ENCODE data around the gene TOM1L2. TPM values are rescaled to one million over a fixed set of nuclear protein-coding genes. Genes with fewer than 3 reads are reported as not detected.

Gene TOM1L2
- total and polyA plus RNA-seq, 8 donors = 20.3 to 28.2 (median 22.2) TPM

DNA sequence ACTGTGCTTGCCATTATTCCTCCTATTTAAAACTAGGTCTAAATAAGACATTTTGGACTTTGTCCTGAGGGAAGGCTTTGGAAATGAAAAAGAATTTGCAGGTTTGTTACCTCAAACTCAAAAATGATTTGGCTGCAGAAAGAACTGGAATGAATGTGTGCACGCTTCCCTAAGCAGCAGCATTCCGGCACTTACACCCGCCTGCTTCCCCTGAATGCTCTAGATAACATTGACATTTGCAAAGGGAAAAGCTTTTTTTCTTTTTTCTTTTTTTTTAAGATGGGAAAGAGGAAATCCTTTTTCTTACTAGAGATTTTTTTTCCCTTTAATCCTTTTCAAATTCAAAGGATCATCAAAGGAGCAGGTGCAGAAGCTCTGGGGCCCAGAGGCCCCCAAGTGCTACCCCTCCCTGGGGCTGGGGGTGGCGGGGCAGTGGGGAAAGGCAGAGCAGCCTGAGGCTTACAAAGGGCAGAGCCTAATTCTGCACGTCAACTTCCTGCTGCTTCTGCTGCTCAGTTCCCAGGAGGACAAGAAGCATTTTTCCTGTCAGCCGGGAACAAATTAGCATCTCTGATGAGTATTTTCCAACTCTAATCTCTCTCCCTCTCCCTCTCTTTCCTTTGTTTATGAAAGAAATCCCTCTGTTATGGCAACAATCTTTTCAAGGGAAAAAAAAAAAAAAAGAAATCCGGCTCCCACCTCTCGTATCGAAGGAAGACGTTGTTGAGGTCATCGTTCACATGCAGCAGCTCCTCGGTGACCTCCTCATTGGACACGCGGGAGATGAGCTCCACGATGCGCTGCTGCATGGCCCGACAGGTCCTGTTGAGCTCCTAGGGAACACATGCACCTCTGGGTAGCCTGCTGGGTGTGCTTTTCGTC lies 103.3 kb downstream of the TOM1L2 start:
- no peak for DNase-seq
- Histone ChIP-seq H3K27me3 (no peaks in the 10 kb centered on the region), H3K4me3 (no peak overlapping the region), H3K9me3 (no peaks in the 10 kb centered on the region), H3K4me1 (no peaks in the 10 kb centered on the region), H3K36me3 (peaks cover 0 to 4% (median 0%) of the 10 kb centered on the region in 3 donors), H3K27ac (no peak overlapping the region)
- FAIRE-seq = no peak
- WGBS, 2 donors = 73 to 85% methylated on average over 18 of the region's 18 CpGs
- intact Hi-C loops (cut with DNase I) = loop anchor here in 1 of 3 donors (10.0 kb wide), 1 partner anchor 194 kb away; no protein-coding TSS in a partner anchor
- ATAC-seq = no peak
- TF ChIP-seq, protein P1, sequence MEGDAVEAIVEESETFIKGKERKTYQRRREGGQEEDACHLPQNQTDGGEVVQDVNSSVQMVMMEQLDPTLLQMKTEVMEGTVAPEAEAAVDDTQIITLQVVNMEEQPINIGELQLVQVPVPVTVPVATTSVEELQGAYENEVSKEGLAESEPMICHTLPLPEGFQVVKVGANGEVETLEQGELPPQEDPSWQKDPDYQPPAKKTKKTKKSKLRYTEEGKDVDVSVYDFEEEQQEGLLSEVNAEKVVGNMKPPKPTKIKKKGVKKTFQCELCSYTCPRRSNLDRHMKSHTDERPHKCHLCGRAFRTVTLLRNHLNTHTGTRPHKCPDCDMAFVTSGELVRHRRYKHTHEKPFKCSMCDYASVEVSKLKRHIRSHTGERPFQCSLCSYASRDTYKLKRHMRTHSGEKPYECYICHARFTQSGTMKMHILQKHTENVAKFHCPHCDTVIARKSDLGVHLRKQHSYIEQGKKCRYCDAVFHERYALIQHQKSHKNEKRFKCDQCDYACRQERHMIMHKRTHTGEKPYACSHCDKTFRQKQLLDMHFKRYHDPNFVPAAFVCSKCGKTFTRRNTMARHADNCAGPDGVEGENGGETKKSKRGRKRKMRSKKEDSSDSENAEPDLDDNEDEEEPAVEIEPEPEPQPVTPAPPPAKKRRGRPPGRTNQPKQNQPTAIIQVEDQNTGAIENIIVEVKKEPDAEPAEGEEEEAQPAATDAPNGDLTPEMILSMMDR (IDR thresholded peaks at IDR 0.05) = no peak

DNA sequence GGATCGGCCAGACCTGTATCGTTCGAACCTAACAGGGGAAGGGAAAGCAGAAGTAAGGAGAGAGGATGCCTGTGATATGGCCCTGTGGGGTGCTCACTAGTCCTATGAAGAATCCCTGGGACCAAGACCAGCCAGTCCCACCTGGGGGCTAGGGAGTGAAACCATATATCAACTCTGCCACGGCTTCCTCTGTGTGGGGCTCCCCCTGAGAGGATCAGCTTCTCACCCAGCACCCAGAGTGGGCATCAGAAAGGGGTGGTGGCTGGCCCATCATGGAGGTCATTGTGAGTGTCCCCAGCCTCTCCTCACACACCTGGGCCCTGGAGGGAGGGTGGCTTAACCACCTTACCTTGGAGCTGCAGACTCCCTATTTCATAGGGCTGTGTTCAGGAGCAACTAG lies 105.3 kb downstream of the TOM1L2 start:
- 96% methylated on average over 4 of the region's 4 CpGs for WGBS, 2 donors
- H3K4me1 ChIP-seq = peaks cover 0 to 5% (median 0%) of the 10 kb centered on the region in 3 donors
- intact Hi-C loops (cut with DNase I) = loop anchor here in 1 of 3 donors (10.0 kb wide), 1 partner anchor 192 kb away; no protein-coding TSS in a partner anchor
- TF ChIP-seq, protein P1 (IDR thresholded peaks at IDR 0.05) = no peak
- ATAC-seq = no peak
- H3K36me3 ChIP-seq = peaks cover 0 to 4% (median 0%) of the 10 kb centered on the region in 3 donors
- H3K27me3 ChIP-seq = no peaks in the 10 kb centered on the region
- H3K4me3 ChIP-seq = no peak overlapping the region
- no peak overlapping the region for H3K27ac ChIP-seq
- DNase-seq = no peak
- no peaks in the 10 kb centered on the region for H3K9me3 ChIP-seq
- no peak for FAIRE-seq

DNA sequence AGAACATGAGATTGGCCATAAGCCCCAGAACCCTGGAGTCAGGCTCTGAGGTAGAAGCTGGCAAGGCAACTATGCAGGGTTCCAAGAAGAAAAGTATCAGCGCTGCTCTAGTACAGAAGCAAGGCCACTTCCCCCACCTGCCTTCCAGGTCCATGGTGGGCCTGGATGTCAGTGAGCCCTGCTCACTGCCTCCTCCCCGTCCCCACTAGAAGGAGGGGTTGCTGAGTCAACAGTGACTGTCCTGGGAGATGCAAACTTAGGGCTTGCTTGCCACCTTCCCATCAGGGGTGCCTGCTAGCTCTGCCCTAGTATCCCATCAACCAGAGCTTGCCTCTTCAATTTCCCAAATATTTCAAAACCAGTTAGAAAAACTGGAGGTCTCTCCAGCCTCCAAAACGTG lies 105.8 kb downstream of the TOM1L2 start:
- Histone ChIP-seq H3K27ac (no peak overlapping the region), H3K9me3 (no peaks in the 10 kb centered on the region), H3K27me3 (no peaks in the 10 kb centered on the region), H3K4me3 (no peak overlapping the region), H3K36me3 (peaks cover 0 to 4% (median 0%) of the 10 kb centered on the region in 3 donors), H3K4me1 (peaks cover 0 to 5% (median 0%) of the 10 kb centered on the region in 3 donors)
- no peak for ATAC-seq
- TF ChIP-seq, protein P1 (IDR thresholded peaks at IDR 0.05) = no peak
- intact Hi-C loops (cut with DNase I) = loop anchor here in 1 of 3 donors (10.0 kb wide), 1 partner anchor 192 kb away; no protein-coding TSS in a partner anchor
- no peak for DNase-seq
- 83 to 92% methylated on average over 3 of the region's 3 CpGs for WGBS, 2 donors
- FAIRE-seq = no peak

DNA sequence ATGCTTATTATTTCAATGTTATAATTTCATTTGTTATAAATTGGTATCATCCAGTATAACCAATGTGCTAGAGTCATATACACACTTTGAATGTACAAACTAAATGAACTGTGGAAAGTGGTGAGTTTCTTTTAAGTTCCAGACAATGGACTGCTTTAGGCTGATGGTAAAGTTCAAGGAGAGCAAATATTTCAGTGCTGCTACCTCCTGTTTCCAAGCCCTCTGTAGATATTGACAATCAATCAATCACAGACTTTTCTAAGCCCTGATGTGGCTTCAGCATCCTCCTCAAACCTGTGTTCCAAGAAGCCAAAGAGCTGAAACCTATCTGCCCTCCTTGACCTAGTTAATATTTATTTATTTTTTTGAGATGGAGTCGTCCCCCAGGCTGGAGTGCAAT lies 107.2 kb downstream of the TOM1L2 start:
- intact Hi-C loops (cut with DNase I) = loop anchor here in 1 of 3 donors (10.0 kb wide), 1 partner anchor 190 kb away; no protein-coding TSS in a partner anchor

More for the DNA sequence above, 107.2 kb downstream of the TOM1L2 start:
- Histone ChIP-seq H3K27me3 (no peaks in the 10 kb centered on the region), H3K36me3 (peaks cover 0 to 4% (median 0%) of the 10 kb centered on the region in 3 donors), H3K9me3 (no peaks in the 10 kb centered on the region), H3K27ac (no peak overlapping the region), H3K4me3 (no peak overlapping the region), H3K4me1 (peaks cover 0 to 5% (median 0%) of the 10 kb centered on the region in 3 donors)
- ATAC-seq (no peak), FAIRE-seq (no peak), DNase-seq (no peak)
- TF ChIP-seq, protein P1 (IDR thresholded peaks at IDR 0.05) = no peak
- WGBS, 2 donors = 67 to 74% methylated on average over 1 of the region's 1 CpG
